ENCODE results near the gene KLHL26.

KLHL26 gene

DNA sequence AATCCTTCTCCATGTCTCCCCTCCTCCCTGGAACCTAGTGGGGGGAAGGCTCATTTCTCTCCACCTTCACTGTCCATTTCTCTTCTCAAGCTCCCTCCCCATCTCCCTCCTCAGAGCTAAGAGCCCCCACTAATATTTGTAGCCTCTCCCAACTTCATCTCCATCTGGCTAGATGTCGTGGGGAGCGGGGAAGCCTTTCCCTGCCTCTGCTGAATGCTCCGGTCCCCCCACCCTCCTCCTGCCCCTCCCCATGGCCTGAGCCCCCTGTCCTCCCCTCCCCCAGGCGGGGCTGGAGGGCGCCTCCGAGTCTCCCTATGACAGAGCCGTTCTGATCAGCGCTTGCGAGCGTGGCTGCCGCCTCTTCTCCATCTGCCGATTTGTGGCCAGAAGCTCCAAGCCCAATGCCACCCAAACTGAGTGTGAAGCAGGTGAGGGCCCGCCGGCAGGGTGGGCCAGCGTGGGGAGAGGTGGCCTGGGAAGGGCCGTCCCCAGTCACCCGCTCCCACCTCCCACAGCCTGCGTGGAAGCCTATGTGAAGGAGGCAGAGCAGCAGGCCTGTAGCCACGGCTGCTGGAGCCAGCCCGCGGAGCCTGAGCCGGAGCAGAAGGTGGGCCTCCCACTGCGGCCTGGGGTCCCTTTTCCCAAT lies 23.1 kb upstream of the KLHL26 start:
- Mint-ChIP-seq H3K27me3 (ENCODE audit: low read depth) (peaks cover 69% of the 10 kb centered on the region), H3K27ac (no peak overlapping the region), H3K4me3 (peak overlapping the region; percentile 61), H3K4me1 (ENCODE audit: low read depth) (peaks cover 5% of the 10 kb centered on the region), H3K9me3 (no peaks in the 10 kb centered on the region), H3K36me3 (ENCODE audit: low read depth) (no peaks in the 10 kb centered on the region)
- DNase-seq (ENCODE audit: low spot score) = no peak

DNA sequence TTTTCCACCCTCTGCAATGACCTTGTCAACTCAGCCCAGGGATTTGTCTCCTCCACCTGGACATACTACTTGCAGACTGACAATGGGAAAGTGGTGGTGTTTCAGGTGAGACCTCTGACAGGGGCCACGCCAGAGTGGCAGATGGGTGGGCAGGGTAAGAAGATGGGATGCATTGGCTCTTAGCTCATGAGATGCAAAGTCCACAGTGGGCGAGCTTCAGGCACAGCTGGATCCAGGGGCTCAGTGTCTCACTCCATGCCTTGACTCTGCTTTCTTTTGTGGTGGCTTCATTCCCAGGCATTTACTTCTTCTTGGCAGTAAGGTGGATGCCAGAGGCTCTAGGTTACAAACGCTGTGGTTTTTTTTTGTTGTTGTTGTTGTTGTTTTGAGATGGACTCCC lies 20.8 kb upstream of the KLHL26 start:
- no peak overlapping the region for H3K27ac Mint-ChIP-seq
- H3K27me3 Mint-ChIP-seq (ENCODE audit: low read depth) = peaks cover 48% of the 10 kb centered on the region
- H3K4me3 Mint-ChIP-seq = no peak overlapping the region

DNA sequence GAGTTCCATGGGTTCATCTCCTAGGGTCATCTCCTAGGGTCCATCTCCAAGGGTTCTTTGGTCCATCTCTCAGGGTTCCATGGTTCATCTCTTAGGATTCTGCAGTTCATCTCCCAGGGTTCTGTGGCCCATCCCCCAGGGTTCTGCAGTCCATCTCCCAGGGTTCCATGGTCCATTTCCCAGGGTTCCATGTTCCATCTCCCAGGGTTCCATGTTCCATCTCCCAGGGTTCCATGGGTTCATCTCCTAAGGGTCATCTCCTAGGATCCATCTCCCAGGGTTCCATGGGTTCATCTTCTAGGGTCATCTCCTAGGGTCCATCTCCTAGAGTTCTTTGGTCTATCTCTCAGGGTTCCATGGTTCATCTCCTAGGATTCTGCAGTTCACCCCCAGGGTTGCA lies 19.3 kb upstream of the KLHL26 start:
- Mint-ChIP-seq H3K9me3 (no peaks in the 10 kb centered on the region), H3K4me3 (no peak overlapping the region), H3K4me1 (ENCODE audit: low read depth) (no peaks in the 10 kb centered on the region), H3K27me3 (ENCODE audit: low read depth) (peaks cover 37% of the 10 kb centered on the region), H3K27ac (no peak overlapping the region), H3K36me3 (ENCODE audit: low read depth) (no peaks in the 10 kb centered on the region)
- DNase-seq (ENCODE audit: low spot score) = no peak

More for the DNA sequence above, 20.8 kb upstream of the KLHL26 start:
- DNase-seq (ENCODE audit: low spot score) = no peak
- peaks cover 4% of the 10 kb centered on the region for H3K4me1 Mint-ChIP-seq (ENCODE audit: low read depth)
- H3K9me3 Mint-ChIP-seq = no peaks in the 10 kb centered on the region
- H3K36me3 Mint-ChIP-seq (ENCODE audit: low read depth) = no peaks in the 10 kb centered on the region

DNA sequence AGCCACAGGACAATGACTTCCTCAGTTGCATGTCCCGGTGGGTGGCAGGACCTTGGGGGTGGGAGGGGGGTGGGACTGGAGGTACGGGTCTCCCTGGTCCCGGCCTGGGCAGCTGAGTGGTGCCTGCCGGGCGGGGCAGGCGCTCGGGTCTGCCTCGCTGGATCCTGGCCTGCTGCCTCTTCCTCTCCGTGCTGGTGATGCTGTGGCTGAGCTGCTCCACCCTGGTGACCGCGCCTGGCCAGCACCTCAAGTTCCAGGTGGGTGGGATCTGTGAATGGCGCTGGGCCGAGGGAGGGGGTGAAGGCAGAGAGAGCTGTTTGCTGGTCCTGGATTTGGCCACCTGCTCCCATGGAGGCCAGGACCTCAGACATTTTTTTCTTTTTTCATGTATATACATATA lies 18.6 kb upstream of the KLHL26 start:
- DNase-seq (ENCODE audit: low spot score) = no peak
- Mint-ChIP-seq H3K27ac (no peak overlapping the region), H3K27me3 (ENCODE audit: low read depth) (peaks cover 34% of the 10 kb centered on the region), H3K9me3 (no peaks in the 10 kb centered on the region), H3K4me3 (no peak overlapping the region), H3K4me1 (ENCODE audit: low read depth) (no peaks in the 10 kb centered on the region), H3K36me3 (ENCODE audit: low read depth) (no peaks in the 10 kb centered on the region)

DNA sequence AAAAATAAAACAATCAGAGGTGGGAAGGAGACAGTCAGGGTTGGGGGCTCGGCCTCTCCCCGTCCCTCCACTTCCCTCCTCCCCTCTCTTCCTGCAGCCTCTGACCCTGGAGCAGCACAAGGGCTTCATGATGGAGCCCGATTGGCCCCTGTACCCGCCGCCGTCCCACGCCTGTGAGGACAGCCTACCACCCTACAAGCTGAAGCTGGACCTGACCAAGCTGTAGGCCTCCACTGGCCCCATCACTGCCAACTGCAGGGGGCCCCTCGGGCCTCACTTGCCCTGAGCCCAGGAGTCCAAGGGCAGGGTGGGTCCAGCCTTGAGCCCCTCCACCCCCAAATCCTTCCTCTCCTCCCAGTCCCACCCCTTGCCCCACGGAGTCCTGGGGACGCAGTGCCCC lies 16.5 kb upstream of the KLHL26 start:
- peaks cover 16% of the 10 kb centered on the region for H3K27me3 Mint-ChIP-seq (ENCODE audit: low read depth)
- H3K4me3 Mint-ChIP-seq = no peak overlapping the region
- no peaks in the 10 kb centered on the region for H3K36me3 Mint-ChIP-seq (ENCODE audit: low read depth)
- DNase-seq (ENCODE audit: low spot score) = no peak
- H3K9me3 Mint-ChIP-seq = no peaks in the 10 kb centered on the region
- H3K27ac Mint-ChIP-seq = no peak overlapping the region
- H3K4me1 Mint-ChIP-seq (ENCODE audit: low read depth) = no peaks in the 10 kb centered on the region

DNA sequence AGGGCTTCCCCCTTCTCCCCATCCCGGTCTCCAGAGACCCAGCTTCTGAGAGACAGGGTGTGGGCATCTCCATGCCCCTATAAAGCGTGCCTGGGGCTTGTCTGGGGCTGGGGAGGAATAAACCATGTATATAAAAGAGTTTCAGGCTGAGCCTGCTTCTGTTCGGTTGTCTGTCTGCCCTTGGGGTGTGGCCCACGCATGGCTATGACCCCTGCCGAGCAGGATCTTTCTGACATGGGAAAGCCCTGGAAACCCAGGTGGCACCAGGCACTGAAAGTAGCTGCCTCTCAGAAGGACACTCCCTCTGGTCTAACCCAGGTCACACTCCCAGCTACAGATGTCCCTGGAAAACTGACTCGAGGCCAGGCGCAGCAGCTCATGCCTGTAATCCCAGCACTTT lies 15.9 kb upstream of the KLHL26 start:
- no peak overlapping the region for H3K27ac Mint-ChIP-seq
- no peak for DNase-seq (ENCODE audit: low spot score)
- H3K9me3 Mint-ChIP-seq = no peaks in the 10 kb centered on the region
- peaks cover 10% of the 10 kb centered on the region for H3K27me3 Mint-ChIP-seq (ENCODE audit: low read depth)
- H3K4me3 Mint-ChIP-seq = no peak overlapping the region
- H3K36me3 Mint-ChIP-seq (ENCODE audit: low read depth) = no peaks in the 10 kb centered on the region
- H3K4me1 Mint-ChIP-seq (ENCODE audit: low read depth) = no peaks in the 10 kb centered on the region

DNA sequence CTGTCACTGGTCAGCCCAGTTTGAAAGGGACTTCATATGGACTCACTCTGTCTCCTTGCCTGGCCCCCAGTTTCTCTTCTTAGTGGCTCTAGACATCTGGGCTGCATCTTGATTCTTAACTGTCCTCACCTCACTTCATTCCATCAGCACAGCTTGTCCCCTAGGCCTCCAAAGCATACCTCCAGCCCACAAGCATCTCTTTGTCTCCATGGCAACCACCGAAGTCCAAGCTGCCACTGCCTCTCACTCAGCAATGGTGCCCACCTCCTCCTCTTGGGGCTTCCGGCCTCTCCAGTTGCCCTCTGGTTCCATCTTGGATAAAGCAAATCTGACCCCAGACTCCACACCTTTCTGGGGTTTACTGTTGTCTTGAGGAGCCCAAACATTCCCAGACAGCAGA lies 9.9 kb upstream of the KLHL26 start:
- H3K4me1 Mint-ChIP-seq (ENCODE audit: low read depth) = no peaks in the 10 kb centered on the region
- no peaks in the 10 kb centered on the region for H3K9me3 Mint-ChIP-seq
- peaks cover 8% of the 10 kb centered on the region for H3K27me3 Mint-ChIP-seq (ENCODE audit: low read depth)
- DNase-seq (ENCODE audit: low spot score) = no peak
- H3K27ac Mint-ChIP-seq = no peak overlapping the region
- H3K36me3 Mint-ChIP-seq (ENCODE audit: low read depth) = no peaks in the 10 kb centered on the region
- no peak overlapping the region for H3K4me3 Mint-ChIP-seq

DNA sequence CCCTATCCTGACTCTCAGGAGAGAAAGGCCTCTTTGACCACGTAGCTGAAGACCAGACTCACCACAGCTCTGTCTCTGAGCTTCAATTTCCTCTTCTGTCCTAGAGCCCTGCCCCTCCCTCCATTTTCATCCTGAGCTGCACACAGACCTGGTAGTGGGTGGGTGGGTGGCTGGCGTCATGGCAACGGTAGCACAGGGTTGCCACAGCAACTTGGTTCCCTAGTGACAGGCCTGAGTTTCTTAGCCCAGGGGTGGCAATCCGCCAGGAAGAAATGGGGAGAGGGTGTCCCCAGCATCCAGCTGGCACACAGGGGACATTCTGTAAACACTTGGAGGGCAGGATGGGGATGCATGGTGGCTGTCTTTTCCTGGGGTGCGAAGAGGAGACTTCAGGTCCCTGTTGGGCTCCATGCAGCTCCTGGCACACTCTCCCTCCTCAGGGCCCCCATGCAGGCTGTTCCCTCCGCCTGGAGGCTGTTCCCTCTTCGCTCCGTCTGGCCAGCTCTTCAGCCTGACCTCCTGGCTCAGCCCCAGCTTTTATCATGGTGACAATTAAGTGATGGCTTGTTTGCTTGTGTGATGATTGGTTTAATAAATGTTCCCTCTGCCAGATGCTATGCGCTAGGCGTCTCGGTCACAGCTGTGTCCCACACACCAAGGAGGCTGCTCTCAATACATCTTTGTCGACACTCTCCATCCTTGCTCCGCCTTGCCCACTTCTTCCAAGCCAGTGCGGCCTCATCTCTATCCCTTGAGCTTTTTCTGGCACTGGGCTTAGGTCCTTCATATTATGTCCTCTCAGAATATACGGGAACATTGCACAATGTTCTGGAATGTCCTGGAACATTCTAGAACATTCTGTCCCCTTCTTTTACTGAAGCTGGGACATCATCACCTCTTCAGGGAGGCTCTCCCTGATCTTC lies 7.4 kb upstream of the KLHL26 start:
- peak overlapping the region; percentile 22 for H3K27ac Mint-ChIP-seq
- no peak for DNase-seq (ENCODE audit: low spot score)
- no peaks in the 10 kb centered on the region for H3K4me1 Mint-ChIP-seq (ENCODE audit: low read depth)
- H3K9me3 Mint-ChIP-seq = no peaks in the 10 kb centered on the region
- H3K36me3 Mint-ChIP-seq (ENCODE audit: low read depth) = no peaks in the 10 kb centered on the region
- H3K27me3 Mint-ChIP-seq (ENCODE audit: low read depth) = peaks cover 10% of the 10 kb centered on the region
- H3K4me3 Mint-ChIP-seq = no peak overlapping the region

DNA sequence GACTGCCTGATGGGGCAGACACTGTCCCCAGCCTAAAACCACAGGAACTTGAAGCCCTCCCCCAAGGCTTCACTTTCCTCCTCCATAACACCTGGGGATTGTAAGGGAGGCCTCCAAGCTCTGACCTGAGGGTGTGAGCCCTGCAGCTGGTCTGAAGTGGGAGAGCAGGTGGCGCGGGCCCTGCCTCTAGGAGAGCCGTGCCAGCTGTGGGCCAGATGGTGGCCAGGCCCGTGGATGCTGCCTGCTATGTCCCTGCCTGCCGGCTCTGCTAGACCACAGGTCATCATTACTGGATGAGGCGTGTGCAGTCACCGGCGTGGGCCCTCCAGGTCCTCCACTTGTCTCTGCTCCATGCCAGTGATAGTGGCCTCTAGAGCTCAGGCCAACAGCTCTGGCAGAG lies 3.5 kb upstream of the KLHL26 start:
- Mint-ChIP-seq H3K36me3 (ENCODE audit: low read depth) (no peaks in the 10 kb centered on the region), H3K27ac (no peak overlapping the region), H3K9me3 (no peaks in the 10 kb centered on the region), H3K4me3 (no peak overlapping the region), H3K4me1 (ENCODE audit: low read depth) (peaks cover 23% of the 10 kb centered on the region), H3K27me3 (ENCODE audit: low read depth) (peaks cover 18% of the 10 kb centered on the region)
- DNase-seq (ENCODE audit: low spot score) = no peak

DNA sequence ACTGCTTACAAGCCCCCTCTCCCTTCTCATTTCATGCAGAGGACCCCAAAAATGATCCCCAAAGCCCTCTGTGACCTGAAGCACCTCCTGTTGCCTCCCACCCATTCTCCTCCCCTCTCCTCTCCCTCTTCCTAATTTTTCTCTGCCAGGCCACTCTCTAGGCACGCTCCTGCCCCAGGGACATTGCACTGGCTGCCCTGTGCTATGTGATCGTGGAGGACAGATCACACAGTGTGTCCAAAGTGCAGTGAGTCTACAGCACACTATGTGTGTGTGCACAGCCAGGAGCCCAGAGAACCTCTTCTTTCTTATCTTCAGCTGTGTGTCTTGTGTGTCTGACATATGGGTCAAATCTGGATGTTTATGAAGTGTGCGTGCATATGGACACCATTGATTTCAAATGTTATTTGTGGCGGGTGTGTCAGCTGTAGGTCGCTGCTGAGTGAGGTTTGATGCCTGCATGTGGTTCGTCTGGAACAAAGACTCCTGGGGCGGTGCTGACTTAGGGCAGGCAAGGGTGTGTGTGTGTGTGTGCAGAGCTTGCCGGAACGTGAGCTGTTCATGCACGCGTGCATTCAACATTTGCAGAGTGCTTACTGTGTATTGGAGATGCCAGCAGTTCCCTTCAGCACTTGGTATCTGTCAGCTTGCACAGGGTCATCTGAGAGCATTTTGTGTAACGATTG lies 2.1 kb upstream of the KLHL26 start:
- Mint-ChIP-seq H3K4me3 (no peak overlapping the region), H3K27me3 (ENCODE audit: low read depth) (peaks cover 14% of the 10 kb centered on the region), H3K27ac (no peak overlapping the region), H3K4me1 (ENCODE audit: low read depth) (peaks cover 26% of the 10 kb centered on the region), H3K36me3 (ENCODE audit: low read depth) (no peaks in the 10 kb centered on the region), H3K9me3 (no peaks in the 10 kb centered on the region)
- DNase-seq (ENCODE audit: low spot score) = no peak

DNA sequence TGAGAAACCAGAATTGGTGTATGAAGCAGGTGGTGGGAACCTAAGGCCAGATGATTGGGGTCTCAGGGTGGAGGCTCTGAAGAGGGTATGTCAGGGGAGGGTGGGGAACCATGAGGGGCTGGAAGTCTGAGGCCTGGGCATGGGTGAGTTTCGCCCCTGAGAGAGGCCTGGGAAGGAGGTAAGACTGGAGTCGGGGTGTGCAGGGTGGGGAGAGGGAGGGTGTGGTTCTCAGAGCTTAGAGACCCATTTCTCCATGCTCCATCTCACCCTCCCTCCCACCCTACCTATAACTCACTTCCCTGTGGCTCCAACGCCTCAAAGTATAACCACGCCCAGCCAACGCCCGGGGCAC lies 1.0 kb upstream of the KLHL26 start:
- Mint-ChIP-seq H3K27ac (peak overlapping the region; percentile 92), H3K27me3 (ENCODE audit: low read depth) (peaks cover 10% of the 10 kb centered on the region), H3K4me1 (ENCODE audit: low read depth) (peaks cover 27% of the 10 kb centered on the region), H3K9me3 (no peaks in the 10 kb centered on the region), H3K4me3 (peak overlapping the region; percentile 90), H3K36me3 (ENCODE audit: low read depth) (no peaks in the 10 kb centered on the region)
- DNase-seq (ENCODE audit: low spot score) = no peak

DNA sequence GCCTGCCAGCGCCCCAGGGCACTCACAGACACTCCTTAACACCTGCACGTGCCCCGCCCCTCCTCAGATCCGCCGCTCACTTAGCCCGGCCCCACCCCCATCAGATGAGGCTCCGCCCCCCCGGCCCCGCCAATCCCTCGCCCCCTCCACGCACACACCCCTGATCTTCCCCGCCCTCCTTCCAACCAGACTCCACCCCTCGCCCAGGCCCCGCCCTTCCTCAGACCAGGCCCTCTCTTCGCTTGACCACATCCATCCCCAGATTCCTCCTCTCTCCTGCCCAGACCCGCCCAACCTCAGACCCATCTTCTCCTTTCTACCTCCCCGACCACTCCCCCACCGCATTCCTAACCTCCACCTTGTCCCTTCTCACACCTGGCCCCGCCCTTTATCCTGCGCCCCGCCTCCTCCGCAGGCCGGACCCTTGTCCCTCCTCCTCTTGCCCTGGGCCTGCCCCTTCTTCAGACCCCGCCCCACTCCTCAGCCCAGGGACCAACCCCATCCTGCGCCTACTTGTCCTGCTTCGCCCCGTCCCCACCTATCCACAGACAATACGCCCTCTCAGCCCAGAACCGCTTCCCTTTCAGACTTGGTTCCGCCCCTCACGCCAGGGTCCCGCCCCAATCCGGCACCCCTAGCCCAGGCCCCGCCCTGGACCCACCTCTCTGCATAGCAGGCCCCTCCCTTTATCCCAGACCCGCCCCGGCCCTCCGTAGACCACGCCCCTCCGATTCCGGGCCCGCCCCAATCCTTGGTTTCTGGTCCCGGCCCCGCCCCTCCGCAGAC lies 452 bp upstream of the KLHL26 start:
- peak; percentile 95 for DNase-seq (ENCODE audit: low spot score)
- Mint-ChIP-seq H3K27ac (peak overlapping the region; percentile 92), H3K36me3 (ENCODE audit: low read depth) (no peaks in the 10 kb centered on the region), H3K4me1 (ENCODE audit: low read depth) (peaks cover 27% of the 10 kb centered on the region), H3K9me3 (no peaks in the 10 kb centered on the region), H3K27me3 (ENCODE audit: low read depth) (peaks cover 10% of the 10 kb centered on the region), H3K4me3 (peak overlapping the region; percentile 90)

DNA sequence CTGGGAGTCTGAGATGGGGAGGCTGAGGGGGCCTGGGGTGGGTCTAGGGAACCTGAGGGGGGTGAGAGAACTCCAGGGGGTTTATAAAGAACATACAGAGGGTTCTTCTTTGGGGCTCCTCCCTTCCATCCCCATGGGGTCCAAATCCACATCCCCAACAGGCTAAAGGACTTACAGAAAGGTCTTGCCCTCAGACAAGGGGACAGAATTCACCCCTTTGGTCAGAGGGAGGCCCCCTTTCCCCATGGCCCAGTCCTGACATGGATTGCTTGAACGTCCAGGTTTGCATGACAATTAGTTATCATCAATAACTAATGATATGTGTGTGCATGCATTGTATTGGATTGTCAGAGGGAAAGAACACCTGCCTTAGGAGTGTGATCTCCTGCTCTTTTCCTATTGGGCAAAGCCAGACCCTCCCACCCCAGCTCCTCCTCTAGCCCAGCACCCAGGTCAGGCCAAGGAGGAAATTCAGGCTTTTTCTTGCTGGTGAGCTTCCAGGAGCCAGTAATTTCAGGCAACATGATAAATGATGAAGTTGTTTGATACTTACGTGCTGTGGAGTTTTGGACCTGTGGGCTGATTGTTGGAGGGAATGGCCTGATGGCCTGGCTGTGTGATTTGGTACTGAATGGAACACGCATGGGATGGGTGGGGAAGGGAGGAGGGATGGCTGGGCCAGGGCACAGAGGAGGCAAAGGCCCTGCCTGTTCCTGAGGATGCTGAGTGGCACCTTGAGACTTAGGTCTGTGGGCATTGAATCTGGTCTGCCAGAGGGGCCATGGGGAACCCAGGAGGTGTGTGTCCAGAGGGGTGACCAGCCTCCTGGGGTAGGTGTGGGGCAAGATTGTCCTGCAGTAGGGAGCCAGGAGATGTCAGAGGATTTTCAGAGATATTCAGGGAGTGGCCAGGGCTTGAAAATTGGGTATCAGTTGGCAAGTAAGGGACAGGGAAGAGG lies 1.1 kb downstream of the KLHL26 start:
- H3K9me3 Mint-ChIP-seq = no peaks in the 10 kb centered on the region
- peaks cover 10% of the 10 kb centered on the region for H3K27me3 Mint-ChIP-seq (ENCODE audit: low read depth)
- H3K36me3 Mint-ChIP-seq (ENCODE audit: low read depth) = no peaks in the 10 kb centered on the region
- no peak for DNase-seq (ENCODE audit: low spot score)
- peak overlapping the region; percentile 77 for H3K27ac Mint-ChIP-seq
- peaks cover 27% of the 10 kb centered on the region for H3K4me1 Mint-ChIP-seq (ENCODE audit: low read depth)
- peak overlapping the region; percentile 90 for H3K4me3 Mint-ChIP-seq
